Subcutaneous abdominal adipose tissue (tissue), 5 donors: ENCODE measurements around the gene TMC8.

ENCODE experiments used
- H3K27ac ChIP-seq: one replicate; pipeline ENCODE4 v1.7.0; 2013; ENCODE audit warnings: low read depth, mild to moderate bottlenecking, inconsistent platforms, low read length, moderate library complexity
- H3K27me3 ChIP-seq, 5 donors: one replicate each; pipeline ENCODE4 v1.7.0; 2013; ENCODE audit warnings: low read length in 5 of 5, inconsistent platforms in 1 of 5; ENCODE audit not compliant: control insufficient read depth in 5 of 5, insufficient read depth in 4 of 5
- H3K36me3 ChIP-seq, 5 donors: one replicate each; pipeline ENCODE4 v1.7.0; 2013; ENCODE audit warnings: low read length in 5 of 5; ENCODE audit not compliant: control insufficient read depth in 5 of 5, insufficient read depth in 5 of 5
- H3K4me1 ChIP-seq, 5 donors: one replicate each; pipeline ENCODE4 v1.7.0; 2013; ENCODE audit warnings: low read length in 5 of 5, mild to moderate bottlenecking in 3 of 5, moderate library complexity in 1 of 5; ENCODE audit not compliant: control insufficient read depth in 5 of 5, insufficient read depth in 5 of 5
- H3K4me3 ChIP-seq, 5 donors: one replicate each; pipeline ENCODE4 v1.7.0; 2013; ENCODE audit warnings: low read length in 5 of 5, low read depth in 1 of 5
- H3K9ac ChIP-seq, 5 donors: one replicate each; pipeline ENCODE4 v1.7.0; 2013; ENCODE audit warnings: low read length in 5 of 5, mild to moderate bottlenecking in 4 of 5, moderate library complexity in 3 of 5
- H3K9me3 ChIP-seq, 5 donors: one replicate each; pipeline ENCODE4 v1.7.0; 2013; ENCODE audit warnings: low read length in 5 of 5; ENCODE audit not compliant: control insufficient read depth in 5 of 5
- donor health status: healthy.
- donor health status: healthy.
- donor health status: healthy.
- donor health status: healthy.
- donor health status: healthy.

Gene TMC8

GRCh38 chr17:78096093-78096492 is 34.5 kb upstream of the TMC8 start:
- no peak overlapping the region for H3K9ac ChIP-seq
- H3K4me3 ChIP-seq: no peak overlapping the region
- peaks cover 0 to 4% (median 0%) of the 10 kb centered on the region in 5 donors for H3K4me1 ChIP-seq
- H3K36me3 ChIP-seq: peaks cover 9 to 92% (median 86%) of the 10 kb centered on the region in 5 donors
- H3K27me3 ChIP-seq: no peaks in the 10 kb centered on the region
- H3K27ac ChIP-seq: no peak overlapping the region
- no peaks in the 10 kb centered on the region for H3K9me3 ChIP-seq

GRCh38 chr17:78101112-78101511 is 29.5 kb upstream of the TMC8 start:
- peaks cover 4 to 84% (median 77%) of the 10 kb centered on the region in 5 donors for H3K36me3 ChIP-seq
- H3K9ac ChIP-seq: no peak overlapping the region
- no peak overlapping the region for H3K27ac ChIP-seq

GRCh38 chr17:78101542-78101941 is 29.0 kb upstream of the TMC8 start:
- Histone ChIP-seq H3K36me3 (peaks cover 4 to 82% (median 73%) of the 10 kb centered on the region in 5 donors), H3K27ac (no peak overlapping the region), H3K4me1 (peaks cover 0 to 7% (median 4%) of the 10 kb centered on the region in 5 donors), H3K27me3 (no peaks in the 10 kb centered on the region), H3K9ac (no peak overlapping the region), H3K9me3 (no peaks in the 10 kb centered on the region), H3K4me3 (no peak overlapping the region)

More at GRCh38 chr17:78101112-78101511, 29.5 kb upstream of the TMC8 start:
- Histone ChIP-seq H3K4me3 (no peak overlapping the region), H3K27me3 (no peaks in the 10 kb centered on the region), H3K4me1 (peaks cover 0 to 7% (median 4%) of the 10 kb centered on the region in 5 donors), H3K9me3 (no peaks in the 10 kb centered on the region)

- Histone ChIP-seq H3K9me3 (no peaks in the 10 kb centered on the region), H3K27me3 (no peaks in the 10 kb centered on the region), H3K4me1 (peaks cover 0 to 8% (median 5%) of the 10 kb centered on the region in 5 donors), H3K4me3 (no peak overlapping the region), H3K36me3 (peaks cover 4 to 66% (median 60%) of the 10 kb centered on the region in 5 donors), H3K27ac (no peak overlapping the region), H3K9ac (no peak overlapping the region)
Measured at GRCh38 chr17:78103311-78103710, 27.3 kb upstream of the TMC8 start.

GRCh38 chr17:78104540-78104941 is 26.0 kb upstream of the TMC8 start:
- Histone ChIP-seq H3K27ac (no peak overlapping the region), H3K36me3 (peaks cover 4 to 66% (median 59%) of the 10 kb centered on the region in 5 donors), H3K4me1 (peaks cover 0 to 8% (median 5%) of the 10 kb centered on the region in 5 donors), H3K27me3 (no peaks in the 10 kb centered on the region), H3K9me3 (no peaks in the 10 kb centered on the region), H3K9ac (no peak overlapping the region), H3K4me3 (no peak overlapping the region)

- Histone ChIP-seq H3K4me3 (no peak overlapping the region), H3K36me3 (peaks cover 4 to 63% (median 58%) of the 10 kb centered on the region in 5 donors), H3K27me3 (no peaks in the 10 kb centered on the region), H3K9me3 (no peaks in the 10 kb centered on the region), H3K4me1 (peaks cover 0 to 8% (median 5%) of the 10 kb centered on the region in 5 donors), H3K27ac (no peak overlapping the region), H3K9ac (no peak overlapping the region)
Measured at GRCh38 chr17:78105101-78105500, 25.5 kb upstream of the TMC8 start.

- Histone ChIP-seq H3K4me1 (peaks cover 0 to 8% (median 5%) of the 10 kb centered on the region in 5 donors), H3K27ac (no peak overlapping the region), H3K4me3 (no peak overlapping the region), H3K9ac (no peak overlapping the region), H3K9me3 (no peaks in the 10 kb centered on the region), H3K36me3 (peaks cover 4 to 63% (median 59%) of the 10 kb centered on the region in 5 donors), H3K27me3 (no peaks in the 10 kb centered on the region)
Measured at GRCh38 chr17:78105551-78105950, 25.0 kb upstream of the TMC8 start.

- Histone ChIP-seq H3K9me3 (no peaks in the 10 kb centered on the region), H3K36me3 (peaks cover 4 to 70% (median 64%) of the 10 kb centered on the region in 5 donors), H3K4me3 (no peak overlapping the region), H3K9ac (no peak overlapping the region), H3K27me3 (no peaks in the 10 kb centered on the region), H3K27ac (no peak overlapping the region), H3K4me1 (peaks cover 0 to 8% (median 2%) of the 10 kb centered on the region in 5 donors)
Measured at GRCh38 chr17:78106211-78106610, 24.4 kb upstream of the TMC8 start.

GRCh38 chr17:78107457-78107856 is 23.1 kb upstream of the TMC8 start:
- Histone ChIP-seq H3K36me3 (peaks cover 4 to 74% (median 64%) of the 10 kb centered on the region in 5 donors), H3K9ac (no peak overlapping the region), H3K27ac (no peak overlapping the region), H3K27me3 (no peaks in the 10 kb centered on the region), H3K4me1 (peaks cover 1 to 6% (median 3%) of the 10 kb centered on the region in 5 donors), H3K9me3 (no peaks in the 10 kb centered on the region), H3K4me3 (no peak overlapping the region)

GRCh38 chr17:78107976-78108725 is 22.4 kb upstream of the TMC8 start:
- Histone ChIP-seq H3K4me1 (peaks cover 1 to 13% (median 9%) of the 10 kb centered on the region in 5 donors), H3K27ac (no peak overlapping the region), H3K9me3 (no peaks in the 10 kb centered on the region), H3K27me3 (no peaks in the 10 kb centered on the region), H3K9ac (no peak overlapping the region), H3K4me3 (no peak overlapping the region), H3K36me3 (peaks cover 4 to 72% (median 59%) of the 10 kb centered on the region in 5 donors)
